Spinal cord (tissue), 10 donors: Measurements from ENCODE around the gene MYEF2. TPM values are rescaled to one million over a fixed set of nuclear protein-coding genes. Genes with fewer than 3 reads are reported as not detected.

Source experiments
- DNase-seq, 6 donors: peaks; one replicate each; pipeline versions ENCODE4 v3.0.0 to v3.0.0-alpha.2; 2013 to 2015; ENCODE audit warnings: low spot score in 6 of 6, low read depth in 4 of 6
- H3K27ac ChIP-seq: one replicate; pipeline ENCODE4 v1.5.1; 2013; ENCODE audit warnings: low read depth, low read length, control low read depth
- H3K27me3 ChIP-seq: one replicate; pipeline ENCODE4 v1.6.1; 2013; ENCODE audit warnings: low read length; ENCODE audit not compliant: control insufficient read depth, insufficient read depth
- H3K36me3 ChIP-seq: one replicate; pipeline ENCODE4 v1.6.1; 2013; ENCODE audit warnings: low read length; ENCODE audit not compliant: control insufficient read depth, insufficient read depth
- H3K4me1 ChIP-seq: one replicate; pipeline ENCODE4 v1.6.1; 2013; ENCODE audit warnings: low read length; ENCODE audit not compliant: control insufficient read depth, insufficient read depth
- H3K4me3 ChIP-seq: one replicate; pipeline ENCODE4 v1.5.1; 2013; ENCODE audit warnings: low read depth, low read length, control low read depth
- H3K9me3 ChIP-seq: one replicate; pipeline ENCODE4 v1.6.1; 2013; ENCODE audit warnings: low read length; ENCODE audit not compliant: control insufficient read depth, insufficient read depth
- WGBS: methylation state at CpG from one replicate; pipeline ENCODE4 v1.1.5; 2013; ENCODE audit warnings: missing lambda C conversion rate; ENCODE audit not compliant: insufficient coverage; 5-methylcytosine and 5-hydroxymethylcytosine counted together
- polyA plus RNA-seq, 2 donors: library from polyadenylated mRNA; unstranded; fragments of 120-200 nt; gene quantifications; one replicate each; pipeline ENCODE4 v1.2.1, GENCODE V29; 2013; ENCODE audit not compliant: insufficient read length in 2 of 2
- total RNA-seq, 2 donors: library from RNA; depleted of rRNA in 1 of 2; stranded (reverse); fragments of 120-200 nt in 1 of 2; fragments of >200 nt in 1 of 2; gene quantifications; one replicate each; pipeline versions ENCODE4 v1.2.3 to v1.2.4, GENCODE V29; 2013 to 2014
- donor health status: healthy.

The MYEF2 gene
- total and polyA plus RNA-seq, 4 donors: 38.0 to 148 (median 98.5) TPM

DNA sequence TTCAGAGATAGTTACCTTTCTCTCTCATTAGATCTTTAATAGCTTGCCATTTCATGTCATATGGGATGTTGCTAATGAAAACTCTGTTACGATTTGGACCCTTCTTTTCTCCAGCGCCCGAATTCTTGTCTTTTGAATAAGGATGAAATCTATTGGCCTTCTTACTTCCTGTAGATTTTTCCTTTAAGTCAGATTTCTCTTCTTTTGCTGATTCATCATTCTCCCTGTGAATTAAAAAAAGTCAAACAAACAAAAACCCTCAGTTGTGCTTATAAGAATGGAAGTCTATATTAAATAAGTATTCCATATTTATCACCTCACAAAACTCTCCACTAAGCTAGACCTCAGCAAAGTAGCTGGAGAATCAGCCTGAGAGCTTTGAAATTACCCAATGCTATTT is 9.5 kb downstream of the MYEF2 start:
- H3K4me1 ChIP-seq: no peaks in the 10 kb centered on the region
- H3K27ac ChIP-seq: no peak overlapping the region
- no CpG with 5 or more reads among the region's 3 CpGs for WGBS
- no peaks in the 10 kb centered on the region for H3K27me3 ChIP-seq
- DNase-seq: peak in 1 of 6 donors; percentile 30
- H3K9me3 ChIP-seq: peaks cover 4% of the 10 kb centered on the region
- H3K4me3 ChIP-seq: no peak overlapping the region
- no peaks in the 10 kb centered on the region for H3K36me3 ChIP-seq

DNA sequence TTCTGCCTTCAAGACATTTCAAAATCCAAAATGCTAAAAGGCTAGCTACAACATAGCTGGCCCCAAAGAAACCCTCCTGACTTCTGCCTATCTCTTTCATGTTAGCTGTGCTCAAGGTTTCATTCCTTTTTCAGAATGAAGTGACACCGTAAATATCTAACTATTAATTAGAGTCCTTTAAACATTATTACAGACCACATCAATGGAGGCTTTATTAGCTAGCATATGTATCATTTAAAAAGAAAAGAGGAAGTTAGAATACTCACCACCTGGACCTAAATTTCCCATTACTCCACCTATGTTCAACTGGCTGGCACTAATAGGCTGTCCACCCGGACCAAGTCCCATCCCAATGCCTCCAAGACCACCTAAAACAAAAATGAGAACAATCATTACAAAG is 24.6 kb downstream of the MYEF2 start:
- no peaks in the 10 kb centered on the region for H3K9me3 ChIP-seq
- no peaks in the 10 kb centered on the region for H3K4me1 ChIP-seq
- H3K36me3 ChIP-seq: peaks cover 6% of the 10 kb centered on the region
- H3K4me3 ChIP-seq: no peak overlapping the region
- no peak for DNase-seq
- no CpG with 5 or more reads among the region's 2 CpGs for WGBS
- no peak overlapping the region for H3K27ac ChIP-seq
- no peaks in the 10 kb centered on the region for H3K27me3 ChIP-seq

DNA sequence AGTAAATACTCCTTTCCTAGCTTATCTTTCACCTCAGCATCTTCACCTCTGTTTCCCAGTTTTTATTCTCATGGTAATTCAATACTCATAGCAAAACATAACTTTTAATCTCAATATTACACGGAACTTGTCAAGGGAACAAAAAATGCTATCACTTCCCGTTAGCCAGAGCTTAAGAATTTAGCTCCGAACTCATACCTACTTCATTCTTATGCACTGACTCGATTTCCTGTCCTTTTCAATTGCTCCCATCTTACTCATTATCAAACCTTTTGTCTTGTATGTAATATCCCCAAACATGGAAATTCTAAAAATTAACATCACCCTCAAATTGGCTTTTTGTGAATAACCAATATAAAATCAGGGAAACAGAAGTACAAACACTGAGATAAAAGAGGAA is 28.2 kb downstream of the MYEF2 start:
- Histone ChIP-seq H3K27ac (no peak overlapping the region), H3K4me1 (no peaks in the 10 kb centered on the region), H3K36me3 (peaks cover 6% of the 10 kb centered on the region), H3K9me3 (no peaks in the 10 kb centered on the region), H3K27me3 (no peaks in the 10 kb centered on the region), H3K4me3 (no peak overlapping the region)
- DNase-seq: no peak
- WGBS: 81% methylated on average over 3 of the region's 4 CpGs

DNA sequence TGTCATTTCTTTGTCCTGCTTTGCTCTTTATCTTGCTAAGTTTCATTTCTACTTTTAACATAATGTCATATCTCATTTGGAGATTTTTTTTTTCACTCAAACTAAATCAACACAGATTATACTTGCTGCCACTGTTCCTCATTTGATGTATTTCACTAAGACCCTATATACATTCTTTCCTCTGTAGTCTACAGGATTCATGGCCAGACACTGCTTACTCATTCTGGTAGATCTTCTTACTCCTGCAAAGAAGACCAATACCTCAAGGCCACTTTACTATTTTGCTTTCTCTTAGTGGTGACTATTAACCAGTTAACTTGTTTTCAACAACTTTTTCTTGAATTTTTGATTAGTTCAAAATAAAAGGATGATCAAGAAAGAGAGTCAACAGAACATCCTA is 30.7 kb downstream of the MYEF2 start:
- peaks cover 6% of the 10 kb centered on the region for H3K36me3 ChIP-seq
- no peak for DNase-seq

DNA sequence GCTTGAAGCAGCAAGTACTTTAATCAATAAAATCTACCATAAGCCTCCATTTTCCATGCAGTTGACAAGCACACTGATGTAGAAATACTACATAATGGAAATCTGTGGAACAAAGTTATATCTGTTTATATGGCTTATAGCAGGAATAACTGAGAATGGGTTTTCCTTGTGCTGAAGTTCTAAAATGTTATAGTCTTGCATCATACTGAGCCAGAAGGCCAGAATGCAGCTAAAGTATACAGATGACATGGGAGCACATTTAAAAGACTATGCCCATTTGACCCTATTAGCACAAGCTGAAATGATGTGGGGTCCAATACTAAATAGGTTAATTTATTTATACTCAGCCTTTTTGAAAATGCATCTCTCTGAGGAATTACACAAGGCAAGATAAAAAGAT is 32.2 kb downstream of the MYEF2 start:
- Histone ChIP-seq H3K9me3 (no peaks in the 10 kb centered on the region), H3K36me3 (peaks cover 8% of the 10 kb centered on the region), H3K4me3 (no peak overlapping the region), H3K27ac (peak overlapping the region; percentile 44), H3K4me1 (no peaks in the 10 kb centered on the region), H3K27me3 (no peaks in the 10 kb centered on the region)
- DNase-seq: no peak

More for the DNA sequence above, 30.7 kb downstream of the MYEF2 start:
- no peak overlapping the region for H3K27ac ChIP-seq
- no peaks in the 10 kb centered on the region for H3K9me3 ChIP-seq
- no peaks in the 10 kb centered on the region for H3K27me3 ChIP-seq
- no peaks in the 10 kb centered on the region for H3K4me1 ChIP-seq
- no peak overlapping the region for H3K4me3 ChIP-seq

DNA sequence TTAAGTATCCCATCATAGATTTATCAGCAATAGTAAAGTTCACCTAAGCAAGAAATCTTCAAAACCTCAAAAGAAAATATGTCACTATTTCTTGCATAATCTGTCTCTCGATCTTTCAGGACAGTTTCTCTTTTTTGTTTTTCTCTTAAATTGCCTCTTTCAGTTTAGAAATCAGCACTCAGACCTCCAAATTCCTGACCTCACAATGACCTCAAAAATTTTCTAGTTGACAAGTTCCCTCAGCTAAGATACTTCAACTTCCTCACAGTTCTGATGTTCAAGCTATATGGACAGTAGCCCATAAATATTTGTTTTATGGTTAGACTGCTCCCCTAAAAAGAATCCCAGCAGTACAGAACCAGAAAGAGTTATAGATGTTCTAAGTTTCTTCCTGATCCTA is 33.2 kb downstream of the MYEF2 start:
- no peak for DNase-seq
- WGBS: 55% methylated on average over 1 of the region's 1 CpG
- Histone ChIP-seq H3K4me1 (no peaks in the 10 kb centered on the region), H3K9me3 (no peaks in the 10 kb centered on the region), H3K4me3 (no peak overlapping the region), H3K27ac (peak overlapping the region; percentile 20), H3K36me3 (peaks cover 5% of the 10 kb centered on the region), H3K27me3 (no peaks in the 10 kb centered on the region)

DNA sequence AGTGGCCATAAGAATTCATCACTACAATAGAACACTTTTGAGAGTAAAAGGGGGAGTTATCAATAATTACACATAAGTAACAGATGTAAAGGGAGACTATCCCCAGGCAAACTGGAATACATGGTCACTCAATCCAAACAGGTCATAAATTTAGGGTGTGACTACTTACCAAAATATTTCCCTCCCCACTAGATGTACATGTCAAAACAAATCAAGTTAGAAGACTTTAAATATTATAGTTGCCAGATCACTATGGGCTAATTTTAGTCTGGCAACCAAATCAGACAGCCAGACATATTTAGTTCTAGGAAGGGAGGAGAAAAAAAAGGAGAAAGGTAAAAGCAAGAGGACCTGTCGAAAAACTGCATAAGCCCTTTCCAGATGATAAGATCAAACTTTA is 34.2 kb downstream of the MYEF2 start:
- no peaks in the 10 kb centered on the region for H3K27me3 ChIP-seq
- no peaks in the 10 kb centered on the region for H3K4me1 ChIP-seq
- WGBS: no CpG with 5 or more reads among the region's 1 CpG
- H3K27ac ChIP-seq: no peak overlapping the region
- H3K4me3 ChIP-seq: no peak overlapping the region
- H3K36me3 ChIP-seq: peaks cover 5% of the 10 kb centered on the region
- H3K9me3 ChIP-seq: no peaks in the 10 kb centered on the region
- no peak for DNase-seq

DNA sequence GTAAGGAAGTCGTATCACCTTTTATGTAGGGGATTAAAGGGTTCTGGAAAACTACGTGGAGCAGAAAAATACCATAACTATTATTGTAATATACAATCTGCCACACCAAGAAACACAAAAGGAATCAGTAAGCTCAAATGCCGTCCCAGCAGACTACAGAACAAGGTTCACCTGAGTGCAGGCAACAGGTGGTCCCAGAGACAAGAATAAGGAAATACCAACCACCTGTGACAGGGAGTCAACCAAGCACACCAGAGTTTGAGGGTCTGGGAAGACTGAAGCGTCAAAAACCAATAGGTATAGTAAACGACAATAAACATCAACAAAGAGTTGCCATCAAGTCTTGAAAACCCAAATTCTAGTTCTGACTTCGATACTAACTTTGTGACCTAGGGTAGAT is 45.2 kb downstream of the MYEF2 start:
- H3K4me1 ChIP-seq: no peaks in the 10 kb centered on the region
- no peak overlapping the region for H3K27ac ChIP-seq
- no peaks in the 10 kb centered on the region for H3K9me3 ChIP-seq
- no peak overlapping the region for H3K4me3 ChIP-seq
- no peak for DNase-seq
- WGBS: no CpG with 5 or more reads among the region's 6 CpGs
- no peaks in the 10 kb centered on the region for H3K27me3 ChIP-seq
- H3K36me3 ChIP-seq: no peaks in the 10 kb centered on the region

DNA sequence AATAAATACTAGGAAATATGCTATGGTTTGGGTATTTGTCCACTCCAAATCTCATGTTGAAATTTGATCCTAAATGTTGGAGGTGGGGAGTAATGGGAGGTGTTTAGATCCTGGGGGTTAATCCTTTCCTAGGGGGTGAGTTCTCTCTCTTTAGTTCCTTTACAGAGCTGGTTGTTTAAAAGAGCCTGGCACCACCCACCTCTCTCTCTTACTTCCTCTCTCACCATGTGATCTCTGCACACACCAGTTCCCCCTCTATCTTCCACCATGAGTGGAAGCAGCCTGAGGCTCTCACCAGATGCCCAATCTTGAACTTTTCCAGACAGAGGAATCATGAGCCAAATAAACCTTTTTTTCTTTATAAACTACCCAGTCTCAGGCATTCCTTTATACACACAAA is 46.8 kb downstream of the MYEF2 start:
- H3K27ac ChIP-seq: no peak overlapping the region
- H3K27me3 ChIP-seq: no peaks in the 10 kb centered on the region
- H3K4me3 ChIP-seq: no peak overlapping the region
- no peak for DNase-seq
- no peaks in the 10 kb centered on the region for H3K9me3 ChIP-seq
- H3K36me3 ChIP-seq: no peaks in the 10 kb centered on the region
- no peaks in the 10 kb centered on the region for H3K4me1 ChIP-seq

DNA sequence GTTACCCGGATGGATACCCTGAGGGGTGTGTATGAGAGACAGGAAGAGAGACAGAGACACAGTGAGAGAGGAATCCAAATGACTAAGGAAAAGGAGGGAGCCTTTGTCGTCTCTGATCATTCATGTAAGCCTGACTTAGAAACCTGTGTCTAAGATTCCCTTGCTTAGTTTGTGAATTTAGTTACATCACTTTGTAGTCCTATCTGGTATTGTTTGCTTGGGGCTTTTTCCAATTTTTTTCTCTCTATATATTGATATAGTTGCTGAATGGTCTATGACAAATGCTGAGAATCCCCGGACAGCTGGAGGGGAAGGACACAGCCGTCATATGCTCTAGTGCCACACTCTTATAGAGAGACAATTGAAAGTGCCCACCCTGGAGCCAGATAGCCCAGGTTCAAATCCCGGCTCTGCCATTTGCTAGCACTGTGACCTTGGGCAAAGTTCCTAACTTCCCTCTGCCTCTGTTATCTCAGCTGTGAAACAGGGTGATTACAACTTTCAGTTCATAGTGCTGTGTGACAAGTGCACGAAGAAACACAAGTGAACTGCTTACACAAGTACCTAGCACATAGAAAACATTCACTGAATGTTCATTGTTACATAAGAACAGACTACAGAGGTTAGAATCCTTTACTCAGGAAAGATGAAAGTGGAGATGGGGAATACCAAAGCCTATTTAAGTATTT is 51.3 kb downstream of the MYEF2 start:
- no peaks in the 10 kb centered on the region for H3K36me3 ChIP-seq
- H3K4me1 ChIP-seq: no peaks in the 10 kb centered on the region
- no peaks in the 10 kb centered on the region for H3K9me3 ChIP-seq
- H3K4me3 ChIP-seq: no peak overlapping the region
- 83% methylated on average over 5 of the region's 6 CpGs for WGBS
- H3K27me3 ChIP-seq: no peaks in the 10 kb centered on the region
- no peak for DNase-seq
- H3K27ac ChIP-seq: no peak overlapping the region
